Limb (tissue), 2 donors: ENCODE data around the gene KSR1.
A peak's percentile ranks its signal among the peaks of the same experiment; 100 is the strongest.
"Not testable (repeated sequence)": the region's sequence is repeated elsewhere in the genome, so short reads cannot be mapped to it uniquely, and the experiment has no call there.

Experiments used
- DNase-seq, 2 donors: peaks; one replicate each; pipeline ENCODE4 v3.0.0-alpha.2; 2016; ENCODE audit errors: extremely low spot score in 2 of 2

KSR1 gene

GRCh38 chr17:27609611-27610303 lies 153.5 kb downstream of the KSR1 start:
- no peak for DNase-seq

GRCh38 chr17:27610304-27610677 lies 154.0 kb downstream of the KSR1 start:
- DNase-seq: no peak

DNA sequence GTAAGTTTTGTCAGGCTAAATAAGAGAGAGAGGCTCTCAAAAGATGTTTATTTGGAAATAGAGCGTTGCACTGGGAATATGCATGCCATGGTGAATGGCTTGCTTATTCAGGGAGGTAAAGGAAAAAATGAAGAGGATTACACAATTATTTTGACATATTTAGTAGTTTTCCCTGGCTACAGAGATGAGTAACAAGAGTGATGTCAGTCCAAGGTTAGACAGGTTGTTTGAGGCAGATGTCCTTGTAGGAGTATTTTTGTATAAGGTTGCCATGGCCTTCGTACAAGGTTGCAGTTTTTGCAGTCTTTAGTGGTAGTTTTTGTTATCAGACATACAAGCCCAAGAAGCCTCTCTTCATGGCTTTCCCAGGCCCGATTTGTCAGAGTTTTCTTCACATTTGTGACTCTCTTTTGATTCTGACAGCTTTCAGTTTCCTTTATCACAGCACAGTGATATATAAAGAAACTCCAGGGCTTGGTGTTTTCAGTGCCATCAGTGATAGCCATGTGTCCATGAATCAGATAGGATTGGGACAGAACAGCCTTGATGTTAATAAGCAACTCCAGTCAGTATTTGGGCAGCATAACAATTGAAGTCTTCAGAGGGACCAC lies 156.0 kb downstream of the KSR1 start:
- no peak for DNase-seq

DNA sequence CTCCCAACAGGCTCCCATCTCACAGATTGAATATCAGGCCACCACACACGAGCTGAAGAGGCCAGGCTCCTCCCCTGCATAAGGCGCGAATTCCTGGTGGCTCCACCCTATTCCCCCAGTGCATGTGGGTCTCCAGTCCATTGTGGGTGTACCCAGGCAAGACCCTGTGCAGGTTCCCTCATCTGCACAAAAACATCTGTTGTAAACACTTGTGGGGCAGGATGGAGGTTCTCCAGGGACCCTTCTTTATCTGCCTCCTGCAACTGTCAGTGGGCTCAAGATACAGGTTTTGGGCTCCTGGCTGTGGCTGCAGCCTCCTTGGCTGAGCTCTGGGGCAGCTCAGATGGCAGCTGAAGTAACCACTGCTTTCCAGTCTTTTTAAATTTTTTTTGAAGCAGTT lies 157.2 kb downstream of the KSR1 start:
- no peak for DNase-seq

DNA sequence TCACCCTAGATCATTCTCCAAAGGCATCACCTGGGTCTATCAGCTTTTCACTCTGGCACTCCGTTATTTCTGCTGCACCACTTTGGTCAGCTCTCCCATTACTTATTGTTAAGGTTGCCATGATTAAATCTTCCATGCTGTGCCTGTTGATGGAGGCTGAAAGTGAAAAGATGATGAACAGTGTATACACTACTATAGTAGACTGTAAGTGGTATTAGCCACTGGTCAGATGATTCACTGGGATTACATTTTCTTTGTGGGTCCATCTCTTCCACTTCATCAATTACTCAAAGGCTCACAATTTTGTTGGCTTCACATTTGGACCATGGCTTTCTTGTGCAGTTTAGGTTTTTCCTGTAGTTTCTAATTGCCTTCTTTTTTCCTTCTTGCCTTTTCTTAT lies 158.9 kb downstream of the KSR1 start:
- no peak for DNase-seq

GRCh38 chr17:27616414-27616813 lies 160.2 kb downstream of the KSR1 start:
- no peak for DNase-seq

DNA sequence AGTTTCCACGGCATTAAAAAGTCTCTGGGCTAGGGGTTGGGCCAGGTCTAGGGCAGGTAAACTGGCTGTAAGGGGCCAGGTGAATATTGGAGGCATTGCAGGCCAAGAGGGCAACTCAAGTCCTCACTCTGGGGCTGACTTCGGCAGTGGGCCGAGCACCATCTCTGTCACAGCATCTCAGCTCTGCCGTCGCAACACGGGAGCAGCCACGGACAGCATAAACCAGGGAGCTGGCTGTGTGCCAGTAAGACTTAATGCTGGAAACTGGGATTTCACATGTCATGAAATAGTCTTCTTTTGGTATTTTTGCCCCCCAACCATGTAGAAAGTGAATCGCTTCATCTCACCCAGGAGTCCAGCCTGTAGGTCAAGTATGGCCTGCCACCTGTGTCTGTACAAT lies 162.2 kb downstream of the KSR1 start:
- no peak for DNase-seq

DNA sequence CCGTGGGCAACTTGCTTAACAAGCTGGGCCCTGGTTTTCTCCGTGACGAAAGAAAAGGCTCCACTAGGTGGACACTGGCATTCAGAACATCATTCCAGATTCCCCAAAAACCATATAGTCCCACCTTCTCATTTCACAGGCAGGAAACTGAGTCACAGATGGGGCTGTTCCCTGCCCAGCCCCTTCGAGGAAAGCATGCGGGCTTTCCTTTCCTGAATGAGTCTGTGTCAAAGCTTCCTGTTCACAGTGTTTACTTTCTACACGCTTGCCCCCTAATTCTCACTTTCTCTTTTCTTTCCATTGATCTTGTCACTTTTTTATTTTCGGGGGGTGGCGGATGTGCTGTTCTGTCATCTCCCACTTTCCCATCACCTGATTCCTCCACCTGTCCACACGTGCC lies 164.5 kb downstream of the KSR1 start:
- DNase-seq: no peak

DNA sequence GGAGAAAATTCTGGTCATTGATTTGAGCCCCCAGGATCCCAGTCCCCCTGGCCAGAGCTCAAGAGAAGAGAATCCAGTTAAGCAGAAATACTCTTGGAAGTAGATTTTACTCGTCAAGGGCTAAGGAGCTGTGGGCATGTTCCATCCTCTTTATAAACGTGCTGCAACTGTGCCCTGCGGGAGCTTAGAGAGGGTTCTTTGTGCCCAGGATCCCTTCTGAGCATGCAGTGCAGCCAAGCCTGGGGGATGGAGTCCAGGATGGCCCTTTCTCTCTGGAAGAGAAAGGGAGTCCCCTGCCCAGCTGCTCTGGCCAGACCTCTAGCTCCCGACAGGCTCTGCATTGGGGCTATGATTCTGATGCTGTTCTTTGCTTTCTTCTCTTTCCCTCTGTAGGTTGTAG lies 165.3 kb downstream of the KSR1 start:
- DNase-seq: no peak

DNA sequence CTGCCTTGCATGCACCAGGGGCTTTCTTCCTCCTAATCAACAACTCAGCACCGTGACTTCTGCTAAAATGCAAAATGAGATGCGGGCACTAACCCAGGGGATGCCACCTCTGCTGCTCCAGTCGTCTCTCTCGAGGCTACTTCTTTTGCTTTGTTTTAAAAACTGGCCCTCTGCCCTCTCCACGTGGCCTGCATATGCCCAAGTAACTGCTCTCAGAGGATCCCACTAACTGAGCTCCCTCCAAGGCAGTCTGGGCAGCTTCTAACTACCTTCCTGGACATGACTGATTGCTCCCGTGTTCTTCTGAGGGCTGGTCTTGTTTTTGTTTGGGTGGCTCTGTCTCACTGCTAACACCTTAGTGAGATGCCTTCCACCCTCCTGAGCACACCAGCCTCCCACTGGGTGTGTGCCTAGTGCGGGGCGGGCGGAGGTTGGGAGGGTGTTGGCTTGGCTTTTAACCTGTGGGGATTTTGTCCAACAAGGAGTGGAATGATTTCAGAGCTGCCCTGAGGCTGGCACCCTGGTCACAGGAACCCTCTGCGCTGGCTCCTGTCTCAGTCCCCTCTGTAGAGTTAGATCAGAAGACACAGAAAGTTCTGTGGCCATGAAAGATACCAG lies 165.8 kb downstream of the KSR1 start:
- DNase-seq: no peak

- no peak for DNase-seq
Measured at GRCh38 chr17:27622986-27623385, 166.7 kb downstream of the KSR1 start.

GRCh38 chr17:27623614-27624013 lies 167.4 kb downstream of the KSR1 start:
- DNase-seq: no peak

DNA sequence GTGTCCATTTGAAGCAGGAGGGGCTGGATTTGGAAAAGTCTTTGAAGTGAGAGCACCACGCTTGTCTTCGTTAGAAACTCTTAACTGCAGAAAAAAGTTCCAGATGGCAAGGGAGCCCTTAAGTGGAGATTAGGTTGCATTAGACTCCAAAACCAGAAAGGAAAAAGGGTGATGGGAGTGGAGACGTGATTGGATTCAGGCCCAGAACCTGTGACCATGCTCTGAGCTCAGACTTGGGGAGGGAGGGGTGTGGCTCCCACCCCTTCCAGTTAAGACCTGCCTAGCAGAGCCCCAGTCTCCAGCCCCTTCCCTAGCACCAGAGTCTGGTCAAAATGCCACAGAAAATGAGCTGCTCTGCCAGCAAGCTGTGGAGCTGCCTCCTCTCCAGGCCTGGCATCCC lies 168.3 kb downstream of the KSR1 start:
- no peak for DNase-seq

DNA sequence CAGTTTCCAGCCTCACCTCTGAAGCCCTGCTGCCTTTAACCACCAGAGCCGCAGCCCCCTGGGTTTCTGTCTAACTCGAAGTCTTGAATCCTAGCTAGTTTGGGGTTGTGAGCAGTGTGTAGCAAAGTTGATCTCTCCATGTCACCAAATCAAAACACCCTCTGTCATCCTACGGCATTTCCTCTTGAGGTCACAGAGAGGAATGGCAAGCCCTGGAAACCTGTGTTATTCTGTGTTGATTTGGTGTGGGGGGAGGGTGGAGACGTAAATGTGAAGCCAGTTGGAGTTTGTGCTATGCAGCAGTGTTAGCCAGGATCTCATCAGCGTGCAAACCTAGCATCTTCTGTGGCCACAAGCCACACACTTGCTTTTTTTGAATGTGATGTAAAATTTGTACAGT lies 169.6 kb downstream of the KSR1 start:
- DNase-seq: no peak

GRCh38 chr17:27627514-27627913 lies 171.3 kb downstream of the KSR1 start:
- DNase-seq: no peak

DNA sequence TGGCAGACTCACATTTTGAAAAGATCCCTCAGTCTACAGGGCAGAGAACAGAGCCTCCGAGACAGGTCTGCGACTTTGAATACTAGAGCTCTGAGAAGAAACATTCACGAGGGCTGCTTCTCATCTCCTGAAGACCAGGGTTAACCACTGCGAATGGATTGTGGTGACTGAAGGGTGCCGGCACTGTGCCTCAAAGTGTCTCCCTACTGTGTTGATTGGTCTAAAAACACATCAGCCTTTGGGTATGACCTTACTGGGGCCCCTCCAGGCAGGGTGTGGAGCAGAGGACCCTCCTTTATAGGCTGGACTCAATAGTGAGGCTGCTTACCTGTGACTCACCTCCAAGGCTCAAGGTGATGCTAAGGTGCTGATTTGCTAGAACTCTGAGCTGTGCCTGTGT lies 172.1 kb downstream of the KSR1 start:
- no peak for DNase-seq

GRCh38 chr17:27629260-27629659 lies 173.0 kb downstream of the KSR1 start:
- DNase-seq: not testable (repeated sequence)

DNA sequence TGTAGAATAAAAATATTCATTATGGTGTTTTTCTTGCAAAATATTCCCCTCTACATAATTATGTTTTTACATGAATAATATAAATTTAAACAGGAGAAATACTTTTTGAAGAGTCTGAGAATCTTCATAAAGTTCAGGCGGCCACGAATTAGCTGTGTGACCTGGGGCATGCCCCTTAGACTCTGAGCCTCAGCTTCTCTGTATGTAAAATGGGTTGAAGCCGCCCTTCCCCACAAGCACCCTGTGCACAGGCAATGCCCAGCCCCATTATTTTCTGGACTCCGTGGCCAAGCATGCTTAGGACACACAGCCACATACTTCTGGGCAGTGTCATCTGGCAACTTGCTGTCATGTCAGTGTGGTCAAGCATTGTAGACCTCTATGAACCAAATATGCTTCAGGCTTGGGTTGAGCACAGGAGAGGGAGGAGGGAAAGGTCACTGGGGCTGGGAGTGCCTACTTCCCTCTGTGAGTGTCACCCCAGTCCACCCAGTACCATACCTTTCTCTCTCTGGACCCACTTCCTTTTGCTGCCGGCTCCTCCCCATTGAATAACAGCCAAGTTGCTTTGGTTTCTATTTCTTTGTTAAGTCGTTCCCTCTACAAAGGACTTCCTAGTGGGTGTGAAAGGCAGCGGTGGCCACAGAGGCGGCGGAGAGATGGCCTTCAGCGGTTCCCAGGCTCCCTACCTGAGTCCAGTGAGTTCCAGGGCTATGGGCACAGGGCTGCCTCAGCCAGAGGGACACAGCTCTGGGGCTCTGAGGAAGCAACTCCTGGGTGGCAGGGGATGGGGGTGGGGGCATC lies 174.6 kb downstream of the KSR1 start, which contains the start of gene LGALS9:
LGALS9 (plus strand) TSS at position 582 of the 804 bp plus-strand sequence; CDS start at position 660, 78 bp downstream.
- DNase-seq: no peak

DNA sequence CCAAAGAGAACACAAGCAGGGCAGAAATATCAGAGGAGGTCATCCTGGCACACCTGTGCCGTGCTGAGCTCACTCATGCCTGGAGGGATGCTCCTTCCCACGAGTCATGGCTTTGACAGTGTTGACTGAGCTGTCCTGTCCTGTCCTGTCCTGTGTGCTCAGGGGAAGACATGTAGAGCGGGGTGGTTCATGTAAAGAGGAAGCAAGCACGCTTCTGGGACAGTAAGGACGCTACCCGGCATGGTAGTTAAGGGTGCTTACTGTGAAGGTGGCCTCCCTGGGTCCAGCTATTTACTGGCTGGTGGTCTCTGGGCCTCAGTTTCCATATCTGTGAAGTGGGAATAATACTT lies 175.1 kb downstream of the KSR1 start:
- DNase-seq: no peak

DNA sequence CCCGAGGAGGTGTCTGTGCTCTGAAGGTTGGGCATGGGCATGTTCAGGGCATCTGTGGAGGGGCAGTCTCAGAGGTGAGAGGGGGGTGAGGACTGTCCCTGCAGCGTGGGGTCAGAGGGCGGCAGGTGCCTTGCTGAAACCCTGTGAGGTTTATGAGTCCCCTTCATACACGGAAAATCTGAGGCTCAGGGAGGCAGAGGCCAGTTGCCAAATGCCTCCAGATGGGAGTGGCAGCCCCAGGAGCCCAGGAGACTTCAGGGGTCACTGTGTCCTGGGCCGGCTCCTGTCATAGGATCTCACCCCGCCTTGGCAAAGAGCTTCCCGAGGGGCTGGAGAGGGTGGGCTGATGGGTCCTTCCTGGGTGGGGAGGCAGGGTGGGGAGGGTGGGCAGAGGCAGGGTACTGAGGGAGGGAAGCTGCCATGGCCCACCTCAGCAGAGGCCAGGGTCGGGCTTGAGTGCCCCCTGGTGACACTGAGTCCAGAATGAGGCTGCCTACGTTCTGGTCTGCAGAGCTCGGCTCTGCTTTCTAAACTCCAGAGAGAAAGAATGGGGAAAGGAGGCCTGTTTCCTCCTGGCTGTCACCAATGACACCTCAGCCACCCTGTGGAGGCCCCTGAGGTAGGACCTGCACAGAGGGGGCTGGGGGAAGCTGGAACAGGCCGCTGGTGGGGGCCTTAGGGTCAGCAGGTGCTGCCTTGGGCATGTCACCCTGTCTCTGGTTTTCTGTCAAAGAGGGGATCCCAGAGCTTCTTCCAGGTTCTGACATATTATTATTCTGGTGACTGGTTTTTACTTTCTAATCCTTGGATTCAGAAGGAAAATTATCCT lies 175.9 kb downstream of the KSR1 start:
- DNase-seq: no peak

DNA sequence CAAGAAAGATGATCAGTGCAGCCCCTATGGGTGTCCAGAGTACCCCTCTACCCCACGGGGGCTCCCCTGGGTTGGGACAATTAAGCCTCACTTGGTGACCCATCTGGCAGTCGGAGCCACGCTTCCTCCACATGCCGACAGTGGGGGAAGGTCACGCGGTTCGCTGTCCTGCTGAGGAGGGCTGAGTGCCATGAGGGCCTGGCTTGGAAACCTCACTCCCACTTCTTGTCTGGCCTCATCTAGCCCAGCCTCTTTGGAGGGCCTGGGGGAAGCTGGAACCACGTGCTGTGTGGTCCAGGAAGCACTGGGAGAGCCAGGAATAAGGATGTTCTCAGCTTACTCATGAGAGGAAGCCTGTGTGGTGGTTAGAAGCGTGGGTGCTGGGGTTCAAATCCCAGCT lies 176.5 kb downstream of the KSR1 start:
- DNase-seq: peak in 1 of 2 donors; percentile 25
